CD4-positive, alpha-beta T cell treated with Interleukin-4 for 1 hour (primary cell): ENCODE measurements around the gene DENND4C.

ENCODE experiments used
- DNase-seq, 2 donors: peaks; one replicate each; pipeline ENCODE4 v3.0.0-alpha.2; 2020 to 2022

DENND4C gene

GRCh38 chr9:19420877-19421276, 190.4 kb downstream of the DENND4C start:
- no peak for DNase-seq
